ENCODE measurements around the gene ZFP36L1. TPM values are rescaled to one million over a fixed set of nuclear protein-coding genes. Genes with fewer than 3 reads are reported as not detected.
A peak's percentile ranks its signal among the peaks of the same experiment; 100 is the strongest.

ZFP36L1 gene
- total RNA-seq, 2 experiments from 2014 or later: 254 to 258 TPM

DNA sequence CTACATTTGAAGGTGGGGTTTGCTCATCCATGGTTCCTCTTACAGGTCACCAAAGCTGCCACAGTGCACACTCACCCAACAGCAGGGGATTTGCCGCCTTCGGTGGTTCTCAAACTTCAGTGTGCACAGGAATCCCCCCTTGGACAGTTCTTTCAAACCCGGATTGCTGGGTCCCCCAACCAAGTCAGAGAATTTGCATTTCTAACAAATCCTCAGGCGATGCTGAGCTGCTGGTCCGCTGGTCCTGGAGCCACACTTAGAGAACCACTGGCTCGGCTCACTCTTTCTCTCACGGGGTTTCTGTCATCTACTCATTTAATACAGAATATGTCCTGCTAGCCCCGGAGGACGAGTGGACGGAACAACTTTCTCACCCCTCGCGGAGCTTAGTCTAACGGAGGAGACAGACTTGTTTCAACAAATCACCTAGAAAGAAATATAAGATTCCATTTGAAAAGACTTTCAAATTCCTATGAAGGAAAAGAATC, 24.1 kb upstream of the ZFP36L1 start:
- intact Hi-C loops (cut with DNase I, micrococcal nuclease): loop anchor here (1.0 to 5.0 kb wide), 6 partner anchors 21 to 980 kb away; no protein-coding TSS in a partner anchor
- Mint-ChIP-seq H3K27me3 (no peaks in the 10 kb centered on the region), H3K4me3 (peak overlapping the region; percentile 91), H3K36me3 (ENCODE audit: low read depth) (no peaks in the 10 kb centered on the region), H3K9me3 (no peaks in the 10 kb centered on the region), H3K27ac (peak overlapping the region; percentile 95), H3K4me1 (ENCODE audit: low read depth) (peaks cover 79% of the 10 kb centered on the region)
- Histone ChIP-seq H3K27me3 (ENCODE audit: control insufficient read depth in 1 of 2, insufficient read depth in 2 of 2, low read length in 2 of 2) (no peaks in the 10 kb centered on the region), H3K4me3 (ENCODE audit: low read length) (peak overlapping the region; percentile 64), H3K4me1 (ENCODE audit: insufficient read depth, low read length) (peaks cover 90% of the 10 kb centered on the region), H3K36me3 (ENCODE audit: insufficient read depth, low read length) (no peaks in the 10 kb centered on the region), H3K27ac (ENCODE audit: low read depth in 1 of 2, low read length in 2 of 2) (peak overlapping the region in 1 of 2 donors; percentile 93), H3K9me3 (ENCODE audit: control insufficient read depth in 1 of 2, insufficient read depth in 1 of 2, low read length in 2 of 2) (no peaks in the 10 kb centered on the region)
- no peak for DNase-seq
- TF ChIP-seq, protein P1, sequence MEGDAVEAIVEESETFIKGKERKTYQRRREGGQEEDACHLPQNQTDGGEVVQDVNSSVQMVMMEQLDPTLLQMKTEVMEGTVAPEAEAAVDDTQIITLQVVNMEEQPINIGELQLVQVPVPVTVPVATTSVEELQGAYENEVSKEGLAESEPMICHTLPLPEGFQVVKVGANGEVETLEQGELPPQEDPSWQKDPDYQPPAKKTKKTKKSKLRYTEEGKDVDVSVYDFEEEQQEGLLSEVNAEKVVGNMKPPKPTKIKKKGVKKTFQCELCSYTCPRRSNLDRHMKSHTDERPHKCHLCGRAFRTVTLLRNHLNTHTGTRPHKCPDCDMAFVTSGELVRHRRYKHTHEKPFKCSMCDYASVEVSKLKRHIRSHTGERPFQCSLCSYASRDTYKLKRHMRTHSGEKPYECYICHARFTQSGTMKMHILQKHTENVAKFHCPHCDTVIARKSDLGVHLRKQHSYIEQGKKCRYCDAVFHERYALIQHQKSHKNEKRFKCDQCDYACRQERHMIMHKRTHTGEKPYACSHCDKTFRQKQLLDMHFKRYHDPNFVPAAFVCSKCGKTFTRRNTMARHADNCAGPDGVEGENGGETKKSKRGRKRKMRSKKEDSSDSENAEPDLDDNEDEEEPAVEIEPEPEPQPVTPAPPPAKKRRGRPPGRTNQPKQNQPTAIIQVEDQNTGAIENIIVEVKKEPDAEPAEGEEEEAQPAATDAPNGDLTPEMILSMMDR (IDR thresholded peaks at IDR 0.05): peak; percentile 17
- CTCF ChIA-PET: interaction anchor here (0.8 to 6.9 kb wide), 23 partner anchors 16 to 883 kb away, joined by 3 to 115 read pairs (median 6); partner anchors contain the start of gene ZFP36L1
- POLR2A ChIA-PET: interaction anchor here (0.9 to 17.9 kb wide), 18 partner anchors 14 to 883 kb away, joined by 3 to 816 read pairs (median 5); partner anchors contain the start of gene ZFP36L1
- no peak for ATAC-seq (ENCODE audit: poor library complexity)

DNA sequence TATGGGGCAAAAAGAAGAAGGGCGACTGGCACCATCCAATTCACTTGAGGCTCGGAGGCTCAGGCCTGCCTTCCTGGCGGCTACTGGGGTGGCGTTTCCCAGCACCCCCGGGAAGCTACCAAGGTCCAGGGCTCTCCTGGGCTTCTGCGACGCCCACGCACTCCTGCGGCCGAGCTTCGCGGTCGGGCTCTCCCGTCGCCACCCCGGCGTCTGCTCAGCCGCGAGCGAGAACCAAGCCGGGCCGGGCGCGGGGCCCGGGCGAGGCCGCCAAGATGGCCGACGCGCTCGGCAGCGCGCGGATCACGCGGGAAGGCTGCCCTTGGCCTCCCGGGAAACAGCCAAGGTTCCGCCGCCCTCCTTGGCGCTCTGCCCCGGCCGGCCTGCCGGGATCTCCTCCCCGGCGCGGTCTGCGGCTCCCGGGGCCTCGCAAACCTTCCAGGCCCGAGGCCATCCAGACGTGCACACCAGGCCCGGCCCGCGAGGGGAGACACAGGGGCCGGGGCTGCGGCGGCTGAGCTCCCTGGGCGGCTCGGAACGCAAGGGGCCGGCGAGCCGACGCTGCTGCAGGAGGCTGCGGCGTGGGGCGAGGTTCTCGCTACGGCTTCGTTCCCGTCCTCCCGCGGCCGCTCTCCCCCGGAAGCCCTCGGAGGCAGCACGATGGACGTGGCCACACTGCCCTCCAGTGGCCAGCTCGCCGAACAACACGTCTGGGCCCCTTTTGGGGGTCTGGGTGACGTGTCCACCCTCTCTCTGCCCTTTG, 23.5 kb upstream of the ZFP36L1 start:
- H3K9me3 Mint-ChIP-seq: no peaks in the 10 kb centered on the region
- H3K27me3 Mint-ChIP-seq: no peaks in the 10 kb centered on the region
- ATAC-seq (ENCODE audit: poor library complexity): peak; percentile 62
- POLR2A ChIA-PET: interaction anchor here (0.7 to 17.9 kb wide), 26 partner anchors 14 to 932 kb away, joined by 3 to 816 read pairs (median 4); partner anchors contain the start of gene ZFP36L1
- Histone ChIP-seq H3K9me3 (ENCODE audit: control insufficient read depth in 1 of 2, insufficient read depth in 1 of 2, low read length in 2 of 2) (no peaks in the 10 kb centered on the region), H3K36me3 (ENCODE audit: insufficient read depth, low read length) (no peaks in the 10 kb centered on the region), H3K4me1 (ENCODE audit: insufficient read depth, low read length) (peaks cover 89% of the 10 kb centered on the region), H3K27me3 (ENCODE audit: control insufficient read depth in 1 of 2, insufficient read depth in 2 of 2, low read length in 2 of 2) (no peaks in the 10 kb centered on the region), H3K4me3 (ENCODE audit: low read length) (peak overlapping the region; percentile 64), H3K27ac (ENCODE audit: low read depth in 1 of 2, low read length in 2 of 2) (peak overlapping the region; percentile 92 to 93)
- peak overlapping the region; percentile 95 for H3K27ac Mint-ChIP-seq
- intact Hi-C loops (cut with DNase I, micrococcal nuclease): loop anchor here (1.0 to 5.0 kb wide), 6 partner anchors 20 to 980 kb away; no protein-coding TSS in a partner anchor
- peak; percentile 80 to 94 (median 88) for DNase-seq
- TF ChIP-seq, protein P1 (IDR thresholded peaks at IDR 0.05): peak; percentile 96
- CTCF ChIA-PET: interaction anchor here (0.7 to 6.9 kb wide), 25 partner anchors 15 to 882 kb away, joined by 3 to 115 read pairs (median 5); partner anchors contain the start of gene ZFP36L1
- peak overlapping the region; percentile 91 for H3K4me3 Mint-ChIP-seq
- peaks cover 79% of the 10 kb centered on the region for H3K4me1 Mint-ChIP-seq (ENCODE audit: low read depth)
- no peaks in the 10 kb centered on the region for H3K36me3 Mint-ChIP-seq (ENCODE audit: low read depth)

DNA sequence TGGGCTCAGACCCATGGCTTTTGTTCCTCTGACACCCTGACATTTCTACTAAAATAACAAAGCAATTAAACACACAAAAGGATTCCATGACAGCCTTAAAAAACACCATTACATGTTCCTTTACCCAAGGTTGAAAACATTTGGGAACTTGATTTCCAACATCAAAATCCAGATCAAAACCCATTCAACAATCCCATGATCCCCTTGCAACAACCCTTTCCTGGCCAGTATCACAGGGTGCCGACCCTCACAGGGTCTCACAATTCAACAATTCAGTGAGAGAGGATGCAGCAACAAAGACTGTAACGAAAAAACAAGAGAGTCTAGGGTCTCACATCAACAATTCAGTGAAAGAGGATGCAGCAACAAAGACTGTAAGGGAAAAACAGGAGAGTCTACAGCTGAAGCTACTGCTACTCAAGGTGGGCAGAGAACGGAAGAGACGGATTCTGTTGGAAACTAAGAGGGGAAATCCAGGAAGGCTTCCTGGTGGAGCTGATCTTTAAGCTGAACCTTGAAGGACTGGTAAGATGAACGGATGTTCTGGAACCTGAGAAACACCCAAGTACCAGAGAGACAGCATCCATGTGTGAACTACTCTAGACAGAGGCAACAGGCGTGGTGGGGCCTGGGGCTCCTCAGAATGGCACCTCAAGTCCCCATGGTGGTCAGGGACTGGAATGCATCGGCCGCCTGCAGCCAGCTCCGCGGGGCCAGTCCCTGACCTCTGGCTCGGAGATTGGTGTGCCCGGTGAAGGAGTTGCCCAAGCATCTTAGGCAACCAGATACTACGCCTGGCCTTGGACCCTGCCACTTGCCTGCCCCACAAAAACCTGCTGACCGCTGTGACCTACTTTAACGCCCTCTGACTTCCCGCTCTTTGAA, 22.7 kb upstream of the ZFP36L1 start:
- TF ChIP-seq, protein P1 (IDR thresholded peaks at IDR 0.05): no peak
- peak overlapping the region; percentile 64 for H3K4me3 ChIP-seq (ENCODE audit: low read length)
- H3K9me3 Mint-ChIP-seq: no peaks in the 10 kb centered on the region
- peak overlapping the region; percentile 84 for H3K4me3 Mint-ChIP-seq
- peak overlapping the region; percentile 95 for H3K27ac Mint-ChIP-seq
- H3K4me1 Mint-ChIP-seq (ENCODE audit: low read depth): peaks cover 73% of the 10 kb centered on the region
- no peaks in the 10 kb centered on the region for H3K36me3 Mint-ChIP-seq (ENCODE audit: low read depth)
- peak; percentile 16 for ATAC-seq (ENCODE audit: poor library complexity)
- peak in 3 of 14 experiments; percentile 44 to 60 (median 54) for DNase-seq
- H3K36me3 ChIP-seq (ENCODE audit: insufficient read depth, low read length): no peaks in the 10 kb centered on the region
- POLR2A ChIA-PET: interaction anchor here (0.6 to 17.9 kb wide), 28 partner anchors 9 to 999 kb away, joined by 3 to 816 read pairs (median 4); partner anchors contain the start of genes ZFP36L1 and ZFYVE26
- intact Hi-C loops (cut with DNase I, micrococcal nuclease): loop anchor here (1.0 to 5.0 kb wide), 8 partner anchors 19 to 979 kb away; partner anchors contain the start of gene ZFP36L1 (in 1 of the 2)
- CTCF ChIA-PET: interaction anchor here (0.7 to 6.9 kb wide), 14 partner anchors 11 to 882 kb away, joined by 3 to 115 read pairs (median 6); partner anchors contain the start of gene ZFP36L1
- no peaks in the 10 kb centered on the region for H3K9me3 ChIP-seq (ENCODE audit: control insufficient read depth in 1 of 2, insufficient read depth in 1 of 2, low read length in 2 of 2)
- peak overlapping the region; percentile 92 to 93 for H3K27ac ChIP-seq (ENCODE audit: low read depth in 1 of 2, low read length in 2 of 2)
- no peaks in the 10 kb centered on the region for H3K27me3 ChIP-seq (ENCODE audit: control insufficient read depth in 1 of 2, insufficient read depth in 2 of 2, low read length in 2 of 2)
- peaks cover 86% of the 10 kb centered on the region for H3K4me1 ChIP-seq (ENCODE audit: insufficient read depth, low read length)
- no peaks in the 10 kb centered on the region for H3K27me3 Mint-ChIP-seq
